NCI-H510A (cell line): ENCODE data around the gene OTUD7B.

ENCODE experiments used
- DNase-seq: peaks from one replicate; lab custom pipeline; 2025; lab: John Stamatoyannopoulos, UW

The OTUD7B gene

DNA sequence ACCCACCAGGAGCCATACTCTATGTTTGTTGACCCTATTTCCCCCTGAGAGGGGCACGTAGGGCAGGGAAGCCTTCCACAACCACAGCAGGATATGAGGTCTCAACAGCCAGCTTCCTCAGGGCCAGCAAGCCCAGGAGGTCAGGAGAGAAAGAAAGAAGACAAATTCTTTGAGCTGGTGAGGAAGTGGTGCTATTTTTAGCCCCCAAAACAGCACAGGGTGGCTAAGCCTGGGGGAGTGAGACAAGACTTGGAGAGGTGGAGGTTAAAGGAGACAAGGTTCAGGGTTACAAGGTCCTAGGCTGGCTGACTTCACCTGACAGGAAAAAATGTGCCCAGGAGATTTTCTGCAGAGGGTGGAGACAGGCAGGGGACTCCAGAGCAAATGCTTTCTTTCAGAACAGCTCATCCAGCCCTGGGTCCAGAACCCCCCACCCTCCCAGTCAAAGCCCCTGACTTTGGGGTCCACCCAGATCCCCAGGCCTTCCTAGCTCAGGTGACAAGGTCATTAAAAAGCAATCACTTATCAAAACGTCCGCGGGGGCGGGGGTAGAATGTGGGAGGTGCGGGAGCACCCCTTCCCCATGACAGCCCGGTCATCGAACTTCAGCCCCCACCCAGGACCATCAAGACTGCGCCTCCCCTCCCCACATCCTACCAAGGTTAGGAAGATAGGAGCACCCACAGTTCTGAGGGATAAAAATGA lies 94.2 kb downstream of the OTUD7B start:
- no peak for DNase-seq

DNA sequence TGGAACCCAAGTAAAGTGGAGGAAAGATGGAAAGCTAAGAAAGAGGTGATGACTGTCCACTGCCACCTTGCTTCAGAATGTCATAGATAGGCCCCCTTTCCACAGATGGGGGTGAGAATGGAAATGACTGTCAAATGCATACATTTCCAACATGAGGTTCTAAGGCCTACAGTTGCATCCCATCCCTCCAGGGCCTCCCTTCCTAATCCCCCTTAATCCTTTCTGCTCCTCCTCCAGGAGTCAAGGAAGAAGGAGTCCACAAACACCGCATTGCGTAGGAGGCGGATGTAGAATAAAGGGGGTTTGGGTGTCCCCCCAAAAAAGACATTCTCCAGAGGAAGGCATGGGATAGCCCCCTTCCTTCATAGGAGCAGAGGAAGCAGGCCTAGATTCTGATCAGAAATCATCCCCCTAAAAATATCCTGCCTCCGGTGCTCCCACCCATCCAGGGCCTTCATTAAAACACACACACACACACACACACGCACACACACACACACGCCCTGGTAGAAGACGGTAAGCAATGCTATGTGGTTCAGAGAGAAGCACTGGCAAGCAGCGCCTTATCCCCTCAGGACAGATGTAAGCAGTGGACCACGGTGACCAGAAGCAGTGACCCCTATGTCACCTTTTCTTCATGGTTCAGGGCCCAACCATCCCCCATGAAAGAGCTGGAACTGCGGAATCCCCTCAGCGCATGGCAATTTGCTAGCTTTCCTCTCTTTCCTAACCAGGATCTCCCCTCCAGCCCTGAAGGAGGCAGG lies 94.9 kb downstream of the OTUD7B start:
- DNase-seq = no peak

DNA sequence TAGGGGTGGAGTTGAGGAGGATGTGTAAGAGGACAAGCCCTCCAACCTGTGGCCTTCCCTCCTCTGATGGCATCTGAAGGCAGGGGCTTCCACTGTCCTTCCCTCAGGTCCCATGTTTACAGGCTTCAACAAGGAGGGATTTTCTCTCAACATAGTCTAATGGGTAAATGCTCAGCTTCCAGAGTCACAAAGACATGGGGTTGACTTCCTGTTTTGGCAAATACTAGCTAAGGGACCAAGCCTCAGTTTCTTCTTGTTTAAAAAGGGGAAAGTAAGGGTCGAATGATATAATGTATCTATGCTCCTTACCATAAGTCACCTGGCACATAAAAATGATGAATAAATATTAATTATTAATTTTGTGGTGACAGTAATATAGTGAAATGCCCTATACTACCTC lies 96.0 kb downstream of the OTUD7B start:
- DNase-seq = no peak

DNA sequence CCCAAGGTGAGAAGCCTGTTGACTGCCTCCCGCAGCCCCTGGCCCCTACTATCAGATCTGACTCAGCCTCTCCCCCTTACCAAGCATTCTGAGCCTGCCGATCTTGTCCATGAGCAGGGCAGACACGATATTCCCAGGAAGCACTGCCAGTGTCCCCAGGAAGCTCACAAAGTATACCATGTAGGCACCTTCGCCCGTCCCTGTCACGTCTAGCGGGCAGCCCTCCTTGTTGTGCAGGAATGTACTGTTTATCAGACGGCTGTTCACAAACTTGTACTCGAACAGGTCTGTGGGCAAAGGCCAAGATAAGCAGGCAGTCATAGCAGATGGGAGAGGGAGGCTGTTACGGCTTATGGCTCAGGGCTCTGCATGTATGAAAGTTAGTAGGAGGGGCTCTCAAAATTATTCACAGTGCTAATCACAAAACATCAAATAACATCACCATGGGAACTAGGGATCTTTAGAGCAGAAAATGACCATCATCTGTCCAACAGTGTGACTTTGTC lies 103.9 kb downstream of the OTUD7B start:
- DNase-seq = no peak

DNA sequence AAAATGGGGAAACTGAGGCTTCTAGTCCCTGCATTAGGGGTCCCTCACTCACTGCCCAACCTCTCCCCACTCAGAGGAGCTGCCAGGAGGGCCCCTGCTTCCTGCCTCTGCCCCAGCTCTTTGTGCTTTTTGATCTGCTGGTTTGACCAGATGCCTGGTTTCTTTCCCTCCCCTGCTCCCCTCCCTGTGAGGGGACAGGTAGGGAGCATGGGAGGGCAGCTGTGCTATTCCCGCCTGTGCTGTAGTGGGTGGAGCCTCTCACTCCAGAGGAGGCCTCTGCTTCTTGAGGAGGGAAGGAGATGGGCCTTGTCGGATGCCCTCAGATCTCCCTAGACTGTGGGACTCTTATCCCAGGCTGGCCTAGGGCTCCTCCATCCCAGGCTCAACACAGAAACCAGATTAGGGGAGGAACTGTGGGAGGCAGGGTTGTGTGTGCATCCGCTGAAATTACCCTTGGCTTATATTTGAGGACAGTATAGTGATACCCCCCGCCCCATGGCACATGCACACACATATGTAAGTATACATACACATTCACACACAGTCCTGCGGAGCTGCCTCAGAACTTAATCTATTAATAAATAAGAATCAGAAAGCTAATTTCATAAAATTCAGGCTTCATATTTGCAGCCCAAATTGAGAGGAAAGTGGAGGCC lies 106.6 kb downstream of the OTUD7B start:
- DNase-seq = no peak

DNA sequence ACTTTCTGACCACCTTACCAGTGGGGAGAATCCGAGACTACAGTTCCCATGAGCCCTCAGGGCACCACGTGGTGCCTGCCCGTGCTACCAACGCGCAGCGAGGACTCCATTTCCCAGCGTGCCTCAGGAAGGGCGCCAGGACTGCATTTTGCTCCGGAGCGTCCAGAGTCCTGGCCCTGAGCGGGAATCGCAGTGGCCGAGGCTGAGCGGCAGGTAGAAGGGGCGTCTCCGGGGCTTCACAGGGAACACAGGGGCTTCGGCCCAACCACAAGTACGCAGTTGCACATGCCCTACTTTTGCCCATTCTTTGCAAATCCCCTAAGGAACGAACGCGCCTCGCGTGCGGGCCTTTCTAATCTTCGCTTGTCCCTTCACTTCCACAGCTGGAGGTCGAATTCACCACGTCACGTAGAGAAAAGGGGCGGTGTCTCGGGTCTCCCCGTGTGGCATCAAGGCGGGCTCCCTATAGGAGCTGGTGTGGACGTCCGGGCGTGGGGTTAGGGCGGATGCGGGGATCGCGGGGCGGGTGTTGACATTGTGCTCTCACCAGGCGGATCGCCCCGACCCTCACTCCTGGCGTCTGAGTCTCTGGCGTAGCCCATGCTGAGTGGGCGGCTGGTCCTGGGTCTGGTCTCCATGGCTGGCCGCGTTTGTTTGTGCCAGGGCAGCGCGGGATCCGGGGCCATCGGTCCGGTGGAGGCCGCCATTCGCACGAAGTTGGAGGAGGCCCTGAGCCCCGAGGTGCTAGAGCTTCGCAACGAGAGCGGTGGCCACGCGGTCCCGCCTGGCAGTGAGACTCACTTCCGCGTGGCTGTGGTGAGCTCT lies 110.9 kb downstream of the OTUD7B start, which contains the start of gene BOLA1:
Gene BOLA1 (plus strand): TSS at position 109 of the 825 bp plus-strand sequence. CDS start 492 bp downstream, at position 601.
- DNase-seq = peak; percentile 89

DNA sequence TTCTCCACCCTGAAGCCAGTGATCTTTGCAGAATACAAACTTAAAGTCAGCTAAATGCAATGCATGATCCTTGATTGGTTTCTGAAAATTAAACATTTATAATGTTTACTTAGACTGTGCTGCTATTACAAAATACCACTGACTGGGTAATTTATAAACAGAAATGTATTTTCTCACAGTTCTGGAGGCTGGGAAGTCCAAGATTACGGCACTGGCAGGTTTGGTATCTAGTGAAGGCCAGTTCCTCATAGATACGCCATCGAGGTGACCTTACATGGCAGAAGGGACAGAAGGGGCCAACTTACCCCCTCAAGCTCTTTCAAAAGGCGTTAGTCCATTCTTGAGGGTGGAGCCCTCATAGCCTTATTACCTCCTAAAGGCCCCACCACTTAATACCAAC lies 114.0 kb downstream of the OTUD7B start:
- DNase-seq = no peak

DNA sequence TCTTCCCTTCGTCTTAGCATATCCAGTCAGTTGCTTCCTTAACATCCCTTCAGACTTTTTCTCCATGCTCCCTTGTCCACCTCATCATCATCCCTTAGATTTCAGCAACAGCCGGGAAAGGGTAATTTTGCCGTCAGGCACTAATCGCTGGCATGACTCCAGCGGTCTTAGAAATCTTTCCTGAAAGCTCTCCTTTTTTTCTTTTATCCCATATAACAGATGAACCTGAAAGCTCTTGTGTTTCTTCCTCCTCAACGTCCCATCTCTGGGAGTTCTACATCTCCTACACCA lies 121.6 kb downstream of the OTUD7B start:
- no peak for DNase-seq

DNA sequence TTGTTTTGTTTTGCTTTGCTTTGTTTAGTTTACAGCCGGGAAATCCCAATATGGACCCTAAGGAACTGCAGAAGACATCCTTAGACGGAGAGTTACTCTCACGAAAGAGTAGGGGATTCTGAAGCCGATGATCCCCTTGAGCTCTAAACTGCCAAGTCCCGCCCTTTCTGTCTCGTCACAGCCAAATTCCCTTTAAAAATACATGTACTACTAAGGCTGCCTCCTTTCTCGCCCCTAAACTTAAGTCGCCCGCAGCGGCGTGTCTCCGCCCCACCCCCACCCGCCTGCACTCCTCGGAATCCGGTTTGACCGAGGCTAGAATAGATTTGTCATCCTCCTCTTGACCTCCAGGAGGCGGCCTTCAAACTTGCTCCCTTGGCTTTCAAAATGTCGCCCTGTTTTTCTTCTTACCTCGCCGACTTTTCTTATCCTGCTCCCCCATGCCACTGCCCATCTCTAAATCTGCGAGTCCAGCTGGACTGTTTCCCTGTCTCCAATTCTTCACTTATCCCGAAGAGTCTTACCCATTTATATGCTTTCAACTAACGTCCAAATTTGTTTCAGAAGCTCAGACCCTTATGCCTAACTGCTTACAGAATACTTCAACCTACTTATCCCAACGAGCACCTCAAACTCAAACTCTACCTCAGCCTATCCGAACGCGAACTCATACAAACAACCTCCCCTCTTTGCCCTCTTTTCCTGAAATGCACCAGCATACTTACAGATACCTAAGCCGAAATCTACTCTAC lies 122.1 kb downstream of the OTUD7B start:
- DNase-seq = peak; percentile 84
